D721Med (cell line): ENCODE data around the gene TMEM238.

ENCODE experiments used
- DNase-seq: peaks from one replicate; pipeline ENCODE4 v3.0.0; 2011; ENCODE audit warnings: low spot score; ENCODE audit not compliant: insufficient read length
- FAIRE-seq: peaks from 2 replicates; lab custom pipeline; 2011; peaks lifted over from hg19 to GRCh38; lab: Jason Lieb, UNC
- CTCF ChIP-seq: IDR thresholded peaks from 2 replicates; pipeline ENCODE4 v1.5.1; 2012; ENCODE audit warnings: mild to moderate bottlenecking, control low read depth; ENCODE audit not compliant: insufficient read depth; ENCODE audit errors: missing control alignments

The TMEM238 gene

GRCh38 chr19:55353803-55354697 lies 30.0 kb downstream of the TMEM238 start:
- DNase-seq: peak; percentile 95
- no peak for TF ChIP-seq CTCF
- no peak for FAIRE-seq

GRCh38 chr19:55353356-55353802 lies 30.7 kb downstream of the TMEM238 start:
- no peak for FAIRE-seq
- no peak for TF ChIP-seq CTCF
- no peak for DNase-seq

- TF ChIP-seq CTCF: no peak
- no peak for FAIRE-seq
- DNase-seq: no peak
These were observed 31.4 kb downstream of the TMEM238 start for GRCh38 chr19:55352549-55353145.

- TF ChIP-seq CTCF: no peak
These were observed 32.1 kb downstream of the TMEM238 start for GRCh38 chr19:55352040-55352439.

GRCh38 chr19:55350620-55351315 lies 33.3 kb downstream of the TMEM238 start:
- FAIRE-seq (no peak), DNase-seq (no peak)
- TF ChIP-seq CTCF: no peak

More at GRCh38 chr19:55352040-55352439, 32.1 kb downstream of the TMEM238 start:
- no peak for DNase-seq
- FAIRE-seq: no peak

- TF ChIP-seq CTCF: no peak
- DNase-seq (no peak), FAIRE-seq (no peak)
These were observed 35.6 kb downstream of the TMEM238 start for GRCh38 chr19:55348317-55349034.
